Peyer's patch (tissue), 4 donors: Measurements from ENCODE around the gene FKBP8. TPM values are rescaled to one million over a fixed set of nuclear protein-coding genes. Genes with fewer than 3 reads are reported as not detected.

Experiments
- DNase-seq, 3 donors: peaks; one replicate each; pipeline ENCODE4 v3.0.0-alpha.2; 2017 to 2019
- H3K27ac ChIP-seq, 4 donors: fragments of 200-600 bp; sonication (generic); one replicate each; pipeline ENCODE4 v1.5.1; 2016 to 2019
- H3K27me3 ChIP-seq, 2 donors: fragments of 200-600 bp; sonication (generic); one replicate each; pipeline ENCODE4 v1.5.1; 2019
- H3K36me3 ChIP-seq, 3 donors: fragments of 200-600 bp; sonication (generic); one replicate each; pipeline ENCODE4 v1.5.1; 2016 to 2019
- H3K4me1 ChIP-seq, 4 donors: fragments of 200-600 bp; sonication (generic); one replicate each; pipeline ENCODE4 v1.5.1; 2016 to 2019
- H3K4me3 ChIP-seq, 4 donors: fragments of 200-600 bp; sonication (generic); 1 replicate in 3 of 4; 2 replicates in 1 of 4; pipeline ENCODE4 v1.5.1; 2016 to 2019; ENCODE audit warnings: mild to moderate bottlenecking in 1 of 4
- H3K9me3 ChIP-seq, 4 donors: fragments of 200-600 bp; sonication (generic); one replicate each; pipeline ENCODE4 v1.5.1; 2016 to 2019; ENCODE audit warnings: mild to moderate bottlenecking in 1 of 4
- CTCF ChIP-seq, 6 experiments: fragments of 450-650 bp in 4 of 6; fragments of 200-600 bp in 2 of 6; sonication (generic) in 1 of 6; IDR thresholded peaks; one replicate each; pipeline ENCODE4 v1.5.1; 2017 to 2019; ENCODE audit warnings: antibody characterized with exemption in 6 of 6, mild to moderate bottlenecking in 3 of 6, moderate library complexity in 1 of 6
- POLR2A ChIP-seq, 2 donors: fragments of 450-650 bp; IDR thresholded peaks; one replicate each; pipeline ENCODE4 v1.5.1; 2017; ENCODE audit warnings: antibody characterized with exemption in 2 of 2, mild to moderate bottlenecking in 2 of 2, moderate library complexity in 2 of 2
- total RNA-seq, 4 donors: library from RNA; depleted of rRNA; stranded (reverse); fragments of >200 nt; gene quantifications; one replicate each; pipeline ENCODE4 v1.1.0, GENCODE V29; 2016

FKBP8 gene
- total RNA-seq, 4 donors from 2014 or later = 231 to 333 (median 264) TPM

GRCh38 chr19:18506101-18506930 lies 37.1 kb downstream of the FKBP8 start:
- H3K4me1 ChIP-seq = peaks cover 28 to 90% (median 57%) of the 10 kb centered on the region in 4 donors
- peak overlapping the region; percentile 50 to 91 (median 76) for H3K27ac ChIP-seq
- H3K9me3 ChIP-seq = no peaks in the 10 kb centered on the region
- TF ChIP-seq POLR2A (IDR thresholded peaks at IDR 0.05) (no peak), CTCF (IDR thresholded peaks at IDR 0.05) (no peak)
- no peaks in the 10 kb centered on the region for H3K27me3 ChIP-seq
- no peaks in the 10 kb centered on the region for H3K36me3 ChIP-seq
- DNase-seq = peak in 1 of 3 donors; percentile 54
- H3K4me3 ChIP-seq = peak overlapping the region in 1 of 4 donors; percentile 3

- H3K4me3 ChIP-seq = peak overlapping the region in 2 of 4 donors; percentile 3 to 16
- peak overlapping the region; percentile 5 to 91 (median 76) for H3K27ac ChIP-seq
- DNase-seq = peak in 2 of 3 donors; percentile 67 to 71
- TF ChIP-seq POLR2A (IDR thresholded peaks at IDR 0.05) = peak in 1 of 2 donors; percentile 25
- no peak for TF ChIP-seq CTCF (IDR thresholded peaks at IDR 0.05)
- no peaks in the 10 kb centered on the region for H3K9me3 ChIP-seq
- H3K4me1 ChIP-seq = peaks cover 28 to 99% (median 62%) of the 10 kb centered on the region in 4 donors
- H3K36me3 ChIP-seq = no peaks in the 10 kb centered on the region
- H3K27me3 ChIP-seq = no peaks in the 10 kb centered on the region
These were observed 38.3 kb downstream of the FKBP8 start for GRCh38 chr19:18504886-18505610.

GRCh38 chr19:18503971-18504885 lies 39.1 kb downstream of the FKBP8 start:
- H3K36me3 ChIP-seq = no peaks in the 10 kb centered on the region
- peak in 2 of 3 donors; percentile 83 to 84 for DNase-seq
- H3K4me3 ChIP-seq = peak overlapping the region in 2 of 4 donors; percentile 14 to 17
- no peaks in the 10 kb centered on the region for H3K27me3 ChIP-seq
- TF ChIP-seq POLR2A (IDR thresholded peaks at IDR 0.05) (peak; percentile 3 to 54), CTCF (IDR thresholded peaks at IDR 0.05) (no peak)
- H3K9me3 ChIP-seq = no peaks in the 10 kb centered on the region
- H3K4me1 ChIP-seq = peaks cover 28 to 99% (median 61%) of the 10 kb centered on the region in 4 donors
- peak overlapping the region; percentile 40 to 91 (median 76) for H3K27ac ChIP-seq

- peak in 1 of 3 donors; percentile 52 for DNase-seq
- TF ChIP-seq POLR2A (IDR thresholded peaks at IDR 0.05) (no peak), CTCF (IDR thresholded peaks at IDR 0.05) (no peak)
These were observed 39.9 kb downstream of the FKBP8 start for GRCh38 chr19:18503337-18503970.

More at GRCh38 chr19:18503337-18503970, 39.9 kb downstream of the FKBP8 start:
- Histone ChIP-seq H3K36me3 (no peaks in the 10 kb centered on the region), H3K27me3 (no peaks in the 10 kb centered on the region), H3K9me3 (no peaks in the 10 kb centered on the region), H3K27ac (peak overlapping the region; percentile 40 to 91 (median 76)), H3K4me1 (peaks cover 28 to 99% (median 59%) of the 10 kb centered on the region in 4 donors), H3K4me3 (peak overlapping the region in 2 of 4 donors; percentile 14 to 17)
